NCI-H526 treated with DMSO at 0.1 percent for 48 hours (cell line): Measurements from ENCODE around the gene SOX5.

Experiments
- DNase-seq: peaks from one replicate; lab custom pipeline; 2025; lab: John Stamatoyannopoulos, UW

SOX5 gene

DNA sequence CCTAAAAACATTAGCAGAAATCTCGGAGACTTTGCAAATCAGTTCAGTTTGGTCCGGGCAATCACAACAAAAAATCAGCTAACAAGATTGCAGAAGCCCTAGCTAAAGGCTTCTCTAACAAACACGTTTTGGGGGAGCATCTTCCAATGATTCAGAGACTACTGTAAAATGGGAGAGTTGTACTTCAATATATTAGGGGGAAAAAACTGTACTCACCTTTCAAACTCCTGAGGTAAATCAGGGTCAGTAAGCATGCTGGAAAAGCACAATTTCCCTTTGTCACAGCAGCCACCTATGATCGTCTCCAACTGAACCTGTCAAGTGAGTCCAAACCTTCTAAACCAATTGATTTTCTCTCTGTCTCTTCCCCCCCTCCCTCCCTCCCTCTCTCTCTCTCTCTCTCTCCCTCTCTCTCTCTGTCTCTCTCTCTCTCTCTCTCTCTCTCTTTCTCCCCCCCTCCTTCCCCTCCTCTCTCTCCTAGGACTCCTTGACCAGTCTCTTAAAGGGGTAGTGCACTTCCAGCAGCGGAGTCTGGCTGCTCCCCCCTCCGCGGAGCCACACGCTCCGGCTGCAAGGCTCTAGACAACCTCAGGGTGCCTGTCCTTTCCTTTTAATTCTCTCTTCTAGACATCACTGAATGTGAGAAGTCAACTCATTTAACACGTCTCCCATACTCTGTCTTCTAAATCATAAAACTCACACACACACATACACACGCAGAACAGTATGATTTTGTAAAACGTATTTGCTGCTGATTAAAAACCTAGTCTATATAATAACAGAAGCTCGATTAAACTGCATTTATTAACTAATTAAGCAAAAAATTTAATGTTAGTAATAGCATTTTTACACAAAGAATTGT, at the start of gene SOX5:
TSS of gene SOX5 (minus strand) at position 323 of the 862 bp plus-strand sequence. CDS start at position 254, 69 bp downstream.
- peak; percentile 41 for DNase-seq

GRCh38 chr12:23987046-23987445, 37.6 kb upstream of the SOX5 start:
- no peak for DNase-seq

DNA sequence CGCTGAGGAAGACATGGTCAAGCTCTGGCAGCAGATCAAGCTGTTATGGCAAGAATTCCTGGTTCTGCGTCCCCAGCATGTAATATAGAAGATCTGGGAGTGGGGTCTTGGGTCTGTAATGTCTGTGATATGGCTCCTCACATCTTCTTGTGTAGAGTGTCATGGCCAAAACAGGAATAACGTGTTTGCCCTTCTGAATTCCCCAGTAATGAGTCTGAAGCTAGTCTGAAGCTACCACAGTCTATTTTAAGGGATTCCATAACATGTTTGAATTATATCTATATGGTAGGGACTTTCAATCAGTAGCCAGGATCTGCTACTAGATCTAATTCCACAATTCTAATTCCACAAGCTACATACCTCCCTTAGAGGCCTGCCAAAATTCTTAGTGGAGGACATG, 31.4 kb upstream of the SOX5 start:
- no peak for DNase-seq

DNA sequence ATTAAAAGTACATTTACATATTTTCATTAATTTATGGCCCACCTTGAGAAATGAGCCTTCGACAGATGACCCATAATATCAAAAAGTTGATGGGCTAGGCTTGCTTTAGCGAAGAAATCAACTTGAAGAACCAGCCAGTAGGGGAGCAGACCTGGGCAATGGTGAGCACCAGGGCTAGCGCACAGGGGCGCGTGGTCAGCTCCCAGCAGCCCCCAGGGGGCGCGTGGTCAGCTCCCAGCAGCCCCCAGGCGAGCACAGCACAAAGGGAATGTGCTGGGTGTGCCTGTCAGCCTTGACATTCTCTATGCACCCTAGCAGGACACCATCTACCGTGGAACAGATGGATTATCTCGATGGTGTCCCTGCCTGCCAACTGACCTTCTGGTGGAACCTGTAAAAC, 15.3 kb upstream of the SOX5 start:
- DNase-seq = no peak

DNA sequence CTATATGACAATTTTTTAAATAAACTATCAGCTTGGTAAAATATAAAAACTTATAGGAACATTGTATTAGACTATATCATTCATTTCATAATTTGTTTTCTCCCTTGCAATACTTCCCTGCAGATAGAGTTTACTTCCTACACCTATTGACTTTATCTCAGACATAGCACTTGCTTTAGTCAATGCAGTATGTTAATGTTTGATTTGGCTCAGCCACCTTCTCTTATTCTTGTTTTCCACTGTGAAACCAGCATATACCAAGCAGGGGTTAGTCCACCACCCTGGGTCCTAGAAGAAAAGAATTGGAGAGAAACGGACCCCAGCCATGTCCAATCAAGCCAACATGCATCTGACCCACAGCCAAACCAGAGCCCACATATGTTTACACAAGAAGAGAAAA, 10.4 kb upstream of the SOX5 start:
- no peak for DNase-seq

DNA sequence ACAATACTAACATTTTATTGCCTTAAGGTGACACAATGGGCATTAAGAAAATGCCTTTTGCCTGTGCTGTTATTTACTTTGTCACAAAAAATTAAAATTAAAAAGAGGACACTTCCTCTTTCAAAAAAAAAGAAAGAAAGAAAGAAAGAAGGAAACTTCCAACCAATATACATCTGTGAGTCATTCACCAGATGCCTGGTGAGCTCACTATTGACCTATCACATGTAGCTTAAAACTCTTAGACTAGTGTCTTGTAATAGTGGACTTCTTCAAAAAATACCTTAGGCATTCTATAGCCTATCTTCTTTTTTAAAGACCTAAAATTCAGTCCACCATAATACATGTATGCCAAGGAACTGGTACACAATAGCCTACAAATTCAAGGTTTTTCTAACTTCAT, 4.9 kb upstream of the SOX5 start:
- DNase-seq = no peak

DNA sequence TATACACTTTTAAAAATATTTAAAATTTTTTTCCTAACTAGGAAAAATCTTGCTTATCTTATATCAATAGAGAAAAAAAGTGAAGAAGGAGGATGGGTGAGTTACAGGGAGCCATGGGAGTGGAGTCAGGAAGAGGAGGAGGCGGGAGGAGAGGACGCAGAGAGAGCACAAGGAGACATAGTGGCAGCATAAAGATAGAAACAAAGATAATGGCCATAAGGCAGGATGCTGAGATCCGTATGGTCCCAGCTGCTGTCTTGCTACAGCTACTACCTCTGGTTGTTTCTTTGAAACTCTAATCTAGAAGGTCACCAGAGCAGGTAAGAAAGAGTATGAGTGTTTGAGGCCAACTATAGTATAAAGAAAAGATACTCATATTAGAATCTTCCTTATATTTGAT, 2.6 kb upstream of the SOX5 start:
- no peak for DNase-seq

DNA sequence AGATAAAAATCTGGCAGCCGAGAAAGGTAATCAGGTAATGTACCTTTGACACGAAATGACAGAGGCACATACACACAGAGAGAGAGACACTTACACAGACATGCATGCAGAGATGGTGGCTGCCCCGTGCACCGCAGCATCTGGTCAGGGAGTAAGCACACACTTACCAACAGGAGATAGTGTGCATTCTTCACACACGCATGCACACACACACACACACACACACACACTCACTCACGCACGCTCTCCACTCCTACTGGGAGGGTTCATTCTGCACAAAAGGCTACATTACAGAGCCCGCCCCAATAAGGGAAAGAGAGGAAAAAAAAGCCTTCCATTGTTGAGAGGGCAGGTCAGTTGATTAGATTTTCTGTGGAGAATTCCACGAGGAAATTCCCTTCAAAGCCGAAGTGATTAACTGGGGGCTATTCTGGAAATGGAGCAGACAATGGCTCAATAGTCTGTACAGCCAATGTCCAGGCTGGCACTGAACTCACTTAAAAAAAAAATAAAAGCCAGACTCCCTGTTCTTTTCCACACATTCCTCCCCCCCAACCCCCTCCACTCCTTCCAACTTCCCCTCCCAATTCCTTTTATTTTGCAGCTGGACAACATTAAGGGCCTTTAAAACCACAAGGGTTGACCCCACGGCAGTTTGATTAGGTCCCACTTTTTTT, 1.4 kb upstream of the SOX5 start:
- peak; percentile 45 for DNase-seq

- DNase-seq = no peak
Measured at GRCh38 chr12:23950210-23950774, 822 bp upstream of the SOX5 start.

DNA sequence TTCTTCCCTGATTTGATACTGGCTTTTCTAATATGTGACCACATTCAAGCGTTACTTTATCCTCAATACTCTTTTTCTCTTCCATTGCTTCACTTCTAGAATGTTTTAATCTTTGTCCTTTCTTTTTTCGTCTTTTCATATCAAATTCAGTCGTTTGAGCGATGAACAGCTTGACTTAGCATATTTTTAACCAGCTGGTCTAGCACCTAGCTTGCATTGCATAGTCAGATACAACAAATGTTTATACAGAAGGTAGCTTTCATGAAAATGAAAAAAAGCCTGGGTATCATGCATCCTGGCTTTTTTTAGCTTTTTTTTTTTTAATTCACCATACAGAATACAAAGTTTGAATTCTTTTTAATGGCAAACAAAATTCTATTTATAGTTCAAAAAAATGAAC, 1.2 kb downstream of the SOX5 start:
- DNase-seq = no peak

DNA sequence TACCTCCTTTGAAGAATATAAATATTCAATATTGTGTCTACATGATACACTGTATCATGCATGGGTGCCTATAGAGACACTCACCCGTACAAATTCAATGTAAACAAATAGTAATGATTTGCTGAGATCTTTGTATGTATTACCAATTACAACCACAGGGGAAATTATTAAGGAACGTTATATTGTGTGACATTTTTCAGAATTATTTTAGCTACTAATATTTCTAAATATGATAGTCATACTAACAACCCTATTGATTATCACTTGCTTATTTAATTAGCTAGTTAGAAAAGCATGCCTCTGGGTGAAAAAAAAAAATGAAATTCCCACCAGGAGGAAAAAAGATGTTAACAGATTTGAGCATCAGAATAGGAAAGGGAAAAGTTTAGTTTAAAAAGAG, 2.1 kb downstream of the SOX5 start:
- no peak for DNase-seq

GRCh38 chr12:23945249-23945648, 4.2 kb downstream of the SOX5 start:
- no peak for DNase-seq

GRCh38 chr12:23944067-23944466, 5.4 kb downstream of the SOX5 start:
- no peak for DNase-seq

GRCh38 chr12:23942841-23943240, 6.6 kb downstream of the SOX5 start:
- no peak for DNase-seq

GRCh38 chr12:23941780-23942179, 7.7 kb downstream of the SOX5 start:
- no peak for DNase-seq

- no peak for DNase-seq
Measured at GRCh38 chr12:23938422-23938821, 11.0 kb downstream of the SOX5 start.

GRCh38 chr12:23931176-23931575, 18.3 kb downstream of the SOX5 start:
- DNase-seq = no peak

DNA sequence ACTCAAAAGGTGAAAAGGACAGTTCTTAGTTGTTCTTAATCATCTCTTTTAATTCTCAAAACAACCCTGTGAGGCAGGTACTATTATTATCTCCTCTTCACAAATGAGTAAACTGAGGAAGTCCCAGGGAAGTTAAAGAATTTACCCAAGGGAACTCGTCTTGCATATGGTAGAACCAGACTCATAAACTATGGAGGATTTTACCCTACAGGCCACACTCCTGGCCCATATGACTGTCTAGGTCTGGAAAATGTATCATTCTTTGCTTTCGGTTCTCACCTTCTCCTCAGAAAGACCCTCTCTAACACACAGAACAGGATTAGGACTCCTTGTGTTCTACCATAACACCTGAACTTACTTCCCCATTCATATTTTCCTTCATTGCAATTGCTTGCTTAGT, 18.9 kb downstream of the SOX5 start:
- DNase-seq = no peak

- no peak for DNase-seq
Measured at GRCh38 chr12:23929906-23930305, 19.6 kb downstream of the SOX5 start.

DNA sequence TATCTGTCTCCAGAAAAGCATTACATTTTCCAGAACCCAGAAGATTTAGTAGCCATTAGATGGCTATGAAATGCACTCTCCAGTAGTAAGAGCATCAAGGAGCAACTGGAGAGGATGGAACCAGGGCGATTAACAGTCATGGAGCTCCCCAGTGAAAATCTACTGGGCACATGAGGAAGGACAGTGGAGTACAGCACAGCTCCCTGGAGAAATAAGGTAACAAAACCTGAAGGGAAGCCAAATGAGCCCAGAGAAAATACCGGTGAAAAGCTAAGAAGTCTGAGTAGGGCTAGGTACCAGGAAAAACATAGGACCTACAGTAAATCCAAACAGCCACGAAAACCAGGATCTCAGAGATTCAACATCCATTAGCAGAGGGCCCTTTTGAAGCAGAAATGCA, 21.6 kb downstream of the SOX5 start:
- DNase-seq = no peak

GRCh38 chr12:23921099-23921856, 28.2 kb downstream of the SOX5 start:
- DNase-seq = no peak

- DNase-seq = no peak
Measured at GRCh38 chr12:23911574-23911973, 37.9 kb downstream of the SOX5 start.
